K562 (cell line): ENCODE results near the gene TMEM131. TPM values are rescaled to one million over a fixed set of nuclear protein-coding genes. Genes with fewer than 3 reads are reported as not detected.
A peak's percentile ranks its signal among the peaks of the same experiment; 100 is the strongest.

Experiments used
- ATAC-seq: fragments of 200-7000 bp; cut with Tn5 transposase; 3 replicates; pipeline ENCODE4 v1.9.1; 2020; ENCODE audit warnings: moderate library complexity
- BruUV-seq: library from RNA; stranded (reverse); fragments of 400-500 nt; replicated peaks from 2 replicates; lab custom pipeline; 2021; lab: Mats Ljungman, UMichigan
- CTCF ChIA-PET: fragments of 300-600 bp; formaldehyde crosslinking; extraction: SDS; loops from one replicate; lab custom pipeline; 2021; ENCODE audit warnings: low intra/inter-chr PET ratio; lab: Yijun Ruan, JAX
- POLR2A ChIA-PET: fragments of 300-600, 350-650 bp; sonication (Branson Sonifier 250); formaldehyde crosslinking; extraction: SDS; loops from one replicate; lab custom pipeline; 2021; ENCODE audit warnings: antibody characterized with exemption, inconsistent platforms; lab: Yijun Ruan, JAX
- DNase-seq, 4 experiments: peaks; one replicate each; pipeline versions ENCODE4 v3.0.0 to v3.0.0-alpha.2; 2011 to 2018; ENCODE audit warnings: low spot score in 3 of 4, mixed read lengths in 3 of 4; ENCODE audit errors: extremely low read depth in 1 of 4
- FAIRE-seq: peaks from 2 replicates; lab custom pipeline; 2011; peaks lifted over from hg19 to GRCh38; lab: Jason Lieb, UNC
- H2AFZ ChIP-seq: 2 replicates; pipeline ENCODE4 v1.6.0; 2011; ENCODE audit warnings: low read depth, low read length, control low read depth, inconsistent platforms
- H3K27ac ChIP-seq: fragments of 200-600 bp; 3 replicates; pipeline ENCODE4 v1.8.0; 2011; ENCODE audit warnings: low read depth, mild to moderate bottlenecking, control low read depth, inconsistent platforms, low read length, moderate library complexity, mixed read lengths; ENCODE audit errors: extremely low read depth
- H3K27me3 ChIP-seq, 2 experiments: fragments of 300-600 bp in 1 of 2; 2 replicates in 1 of 2; 3 replicates in 1 of 2; pipeline versions ENCODE4 v1.6.0 to v1.8.0; 2011; ENCODE audit warnings: inconsistent platforms in 2 of 2, low read length in 2 of 2, mild to moderate bottlenecking in 1 of 2, mixed read lengths in 1 of 2, moderate library complexity in 1 of 2; ENCODE audit not compliant: control insufficient read depth in 2 of 2, insufficient read depth in 2 of 2
- H3K36me3 ChIP-seq: fragments of 300-600 bp; 3 replicates; pipeline ENCODE4 v1.8.0; 2011; ENCODE audit warnings: mild to moderate bottlenecking, low read length, inconsistent platforms; ENCODE audit not compliant: control insufficient read depth, insufficient read depth
- H3K4me1 ChIP-seq, 2 experiments: fragments of 200-600 bp in 1 of 2; replicated peaks in 1 of 2; 2 replicates in 1 of 2; 3 replicates in 1 of 2; pipeline versions ENCODE4 v1.5.1 to v1.8.0; 2011; ENCODE audit warnings: inconsistent platforms in 2 of 2, low read length in 2 of 2, mild to moderate bottlenecking in 1 of 2, mixed read lengths in 1 of 2, moderate library complexity in 1 of 2; ENCODE audit not compliant: control insufficient read depth in 2 of 2, insufficient read depth in 2 of 2
- H3K4me2 ChIP-seq: 2 replicates; pipeline ENCODE4 v1.6.1; 2011; ENCODE audit warnings: low read length, control low read depth, inconsistent platforms, mixed read lengths; ENCODE audit not compliant: insufficient read depth
- H3K4me3 ChIP-seq: fragments of 200-600 bp; sonication (generic), shearing (Covaris generic); 2 replicates; pipeline ENCODE4 v1.5.1; 2016; ENCODE audit warnings: control low read depth, inconsistent platforms
- H3K79me2 ChIP-seq: fragments of 200-600 bp; 3 replicates; pipeline ENCODE4 v1.8.0; 2011; ENCODE audit warnings: low read length, inconsistent platforms; ENCODE audit not compliant: control insufficient read depth, insufficient read depth
- H3K9ac ChIP-seq, 2 experiments: 2 replicates each; pipeline versions ENCODE4 v1.6.0 to v1.6.1; 2011; ENCODE audit warnings: low read depth in 2 of 2, low read length in 2 of 2, control low read depth in 1 of 2, inconsistent platforms in 1 of 2, mild to moderate bottlenecking in 1 of 2, mixed read lengths in 1 of 2; ENCODE audit not compliant: insufficient read depth in 1 of 2
- H3K9me1 ChIP-seq: one replicate; pipeline ENCODE4 v1.6.0; 2011; ENCODE audit warnings: inconsistent platforms, mild to moderate bottlenecking, low read length, moderate library complexity; ENCODE audit not compliant: control insufficient read depth, insufficient read depth
- H3K9me3 ChIP-seq: replicated peaks from 2 replicates; pipeline ENCODE4 v1.5.1; 2011; ENCODE audit warnings: low read depth, low read length, inconsistent platforms; ENCODE audit not compliant: control insufficient read depth, insufficient read depth
- H4K20me1 ChIP-seq: replicated peaks from 2 replicates; pipeline ENCODE4 v1.6.1; 2011; ENCODE audit warnings: low read length, inconsistent platforms, mixed read lengths; ENCODE audit not compliant: control insufficient read depth, insufficient read depth
- ARID1B ChIP-seq: fragments of 450-650 bp; IDR thresholded peaks from 2 replicates; pipeline ENCODE4 v1.6.1; 2016; ENCODE audit warnings: antibody characterized with exemption, mild to moderate bottlenecking, inconsistent platforms
- CEBPB ChIP-seq: fragments of 450-650 bp; IDR thresholded peaks from 2 replicates; pipeline ENCODE4 v1.6.1; 2016; ENCODE audit warnings: missing genetic modification characterization, missing compliant biosample characterization
- CHCHD3 ChIP-seq: fragments of 250-450 bp; sonication (Bioruptor Pico); IDR thresholded peaks from 2 replicates; pipeline ENCODE4 v2.1.2; 2022; ENCODE audit warnings: mild to moderate bottlenecking
- MCM2 ChIP-seq: fragments of 450-650 bp; IDR thresholded peaks from 2 replicates; pipeline ENCODE4 v1.6.1; 2017; ENCODE audit warnings: low read depth, mild to moderate bottlenecking
- RAD21 ChIP-seq, 2 experiments: fragments of 250-450 bp in 1 of 2; fragments of 450-650 bp in 1 of 2; sonication (Bioruptor Pico) in 1 of 2; formaldehyde crosslinking in 1 of 2; IDR thresholded peaks in 1 of 2; conservative IDR thresholded peaks in 1 of 2; 2 replicates each; pipeline versions ENCODE4 v1.4.0 to v1.8.0; 2020 to 2022; ENCODE audit warnings: mild to moderate bottlenecking in 2 of 2, moderate library complexity in 1 of 2
- SP2 ChIP-seq: IDR thresholded peaks from 2 replicates; pipeline ENCODE4 v1.6.1; 2011; ENCODE audit warnings: mild to moderate bottlenecking, low read depth, low read length, moderate library complexity; ENCODE audit not compliant: poor library complexity, severe bottlenecking; ENCODE audit errors: extremely low read depth
- TAF1 ChIP-seq: IDR thresholded peaks from 2 replicates; pipeline ENCODE4 v1.6.1; 2011; ENCODE audit warnings: mild to moderate bottlenecking, low read length, moderate library complexity; ENCODE audit not compliant: insufficient read depth, control insufficient read depth, severe bottlenecking; ENCODE audit errors: extremely low read depth
- TRIM24 ChIP-seq, 2 experiments: fragments of 450-650 bp; IDR thresholded peaks; 2 replicates each; pipeline ENCODE4 v1.6.1; 2016
- ZBTB8A ChIP-seq: fragments of 450-650 bp; IDR thresholded peaks from 2 replicates; pipeline ENCODE4 v1.6.1; 2018; ENCODE audit warnings: mild to moderate bottlenecking, moderate library complexity; ENCODE audit not compliant: partially characterized antibody
- WGBS: fragments of 100-300 bp; shearing (Covaris generic); methylation state at CpG from one replicate; pipeline ENCODE4 v1.1.6; 2016; ENCODE audit warnings: low coverage, mixed read lengths; ENCODE audit not compliant: insufficient coverage; ENCODE audit errors: missing lambda C conversion rate; 5-methylcytosine and 5-hydroxymethylcytosine counted together
- in situ Hi-C: fragments of 300-500 bp; cut with MboI; formaldehyde crosslinking; loops from 4 replicates; pipeline ENCODE4 v1.15.0; 2018; ENCODE audit warnings: inconsistent platforms, mixed read lengths
- intact Hi-C: fragments of 100-400 bp; cut with micrococcal nuclease; formaldehyde crosslinking; loops from 2 replicates; pipeline ENCODE4 v1.14.2; 2022
- polyA plus RNA-seq, 8 experiments: library from polyadenylated mRNA; depleted of rRNA in 4 of 8; stranded (reverse) in 5 of 8; unstranded in 3 of 8; fragments of >200 nt; fragmentation: Nextera tagmentation in 2 of 8; fragmentation: Illumina TruSeq in 1 of 8; extraction: Ambion mirVana in 2 of 8; extraction: Trizol in 1 of 8; gene quantifications; 2 replicates each; pipeline versions ENCODE4 v1.2.1 to v1.2.3, GENCODE V29; 2011 to 2014; ENCODE audit warnings: inconsistent platforms in 1 of 8, missing spikeins in 1 of 8
- total RNA-seq, 7 experiments: library from RNA; depleted of rRNA in 6 of 7; stranded (reverse); fragments of >200 nt in 6 of 7; fragmentation: Illumina TruSeq in 2 of 7; extraction: Trizol in 2 of 7; gene quantifications; 2 replicates each; pipeline versions ENCODE4 v1.2.1 to v1.2.3, GENCODE V29; 2011 to 2021; ENCODE audit warnings: low replicate concordance in 1 of 7
- TF ChIP-seq, protein P1 (sequence below), 2 experiments: fragments of 450-650 bp; IDR thresholded peaks; 2 replicates each; pipeline ENCODE4 v1.6.1; 2018; ENCODE audit warnings: mild to moderate bottlenecking in 2 of 2, low read depth in 1 of 2; ENCODE audit not compliant: partially characterized antibody in 2 of 2
- TF ChIP-seq, protein P2 (sequence below): fragments of 450-650 bp; conservative IDR thresholded peaks from 2 replicates; pipeline ENCODE4 v1.6.1; 2016; ENCODE audit warnings: missing genetic modification characterization, low read depth, mild to moderate bottlenecking, missing compliant biosample characterization, moderate library complexity

Gene TMEM131
- total and polyA plus RNA-seq, 9 of the 15 experiments (the other 6 are each of a cell fraction or from before 2014, with no cell fraction given): 2.5 to 21.1 (median 12.4) TPM

DNA sequence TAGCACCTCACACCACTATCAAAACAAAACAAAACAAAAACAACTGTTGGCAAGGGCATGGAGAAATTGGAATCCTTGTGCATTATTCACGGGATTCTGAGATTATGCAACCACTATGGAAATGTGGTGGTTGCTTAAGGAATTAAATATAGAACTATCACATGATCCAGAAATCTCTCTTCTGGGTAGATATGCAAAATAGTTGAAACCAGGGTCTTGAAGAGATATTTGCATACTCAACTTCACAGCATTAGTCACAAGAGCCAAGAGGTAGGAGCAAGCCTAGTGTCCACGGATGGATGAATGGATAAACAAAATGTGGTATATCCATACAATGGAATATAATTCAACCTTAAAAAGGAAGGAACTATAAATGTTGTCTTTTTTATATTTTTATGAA lies 7.0 kb downstream of the TMEM131 start:
- ChIA-PET POLR2A (no interaction called here), CTCF (no interaction called here)
- no TSS peak for BruUV-seq
- no peak for DNase-seq
- ATAC-seq: no peak
- Histone ChIP-seq H3K27me3 (no peaks in the 10 kb centered on the region), H3K79me2 (peaks cover 90% of the 10 kb centered on the region), H2AFZ (no peak overlapping the region), H4K20me1 (peaks cover 4% of the 10 kb centered on the region; the same call in 1 of the 2 replicates), H3K36me3 (no peaks in the 10 kb centered on the region), H3K4me3 (no peak overlapping the region), H3K4me1 (peaks cover 0 to 6% of the 10 kb centered on the region in 2 experiments; a peak in 2 of 5 replicates), H3K27ac (no peak overlapping the region), H3K4me2 (no peak overlapping the region), H3K9me3 (0 out of 2 replicates have a peak, but pooled peaks cover 2% of the 10 kb centered on the region), H3K9ac (no peak overlapping the region), H3K9me1 (no peaks in the 10 kb centered on the region)
- WGBS: 59% methylated on average over 2 of the region's 2 CpGs
- intact Hi-C loops: no loop called here
- FAIRE-seq: no peak
- in situ Hi-C loops: no loop called here
- no peak for TF ChIP-seq ARID1B
- no peak for TF ChIP-seq CHCHD3 (CRISPR knock-in tag)
- TF ChIP-seq RAD21 (CRISPR knock-in tag; conservative IDR thresholded peaks at IDR 0.05 in 1 of 2, IDR thresholded peaks at IDR 0.05 in 1 of 2): no peak
- no peak for TF ChIP-seq TAF1
- TF ChIP-seq CEBPB (tag): peak; percentile 43; the same call in 1 of the 2 replicates
- TF ChIP-seq MCM2: no peak

DNA sequence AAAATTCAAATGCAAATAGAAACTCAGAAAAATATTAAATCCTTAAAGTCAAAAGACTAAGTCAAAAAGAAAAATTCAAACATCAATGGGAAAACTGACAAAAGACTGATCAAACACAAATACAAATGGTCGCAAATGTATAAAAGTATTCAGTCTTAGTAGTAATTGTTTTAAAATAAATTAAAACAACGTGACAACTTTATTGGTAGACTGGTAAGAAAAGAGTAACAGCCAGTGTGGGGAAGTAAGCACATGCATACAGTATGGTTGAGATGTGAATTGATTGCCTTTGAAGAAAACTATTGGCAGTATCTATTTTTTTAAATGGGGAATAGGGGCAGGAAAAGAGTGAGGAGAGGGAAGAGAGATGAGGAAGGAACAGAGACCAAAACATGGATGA lies 9.8 kb downstream of the TMEM131 start:
- 0 out of 2 replicates have a peak, but pooled peaks cover 2% of the 10 kb centered on the region for H3K9me3 ChIP-seq
- ChIA-PET CTCF (no interaction called here), POLR2A (no interaction called here)
- H3K4me1 ChIP-seq: peaks cover 0 to 4% of the 10 kb centered on the region in 2 experiments; a peak in 1 of 5 replicates
- peaks cover 69% of the 10 kb centered on the region for H3K79me2 ChIP-seq
- no peak overlapping the region for H3K4me2 ChIP-seq
- no TSS peak for BruUV-seq
- no peak overlapping the region for H3K4me3 ChIP-seq
- no peaks in the 10 kb centered on the region for H3K36me3 ChIP-seq
- no peak overlapping the region for H2AFZ ChIP-seq
- FAIRE-seq: no peak
- in situ Hi-C loops: no loop called here
- H3K9ac ChIP-seq: no peak overlapping the region
- no peaks in the 10 kb centered on the region for H3K27me3 ChIP-seq
- no peak for DNase-seq
- ATAC-seq: no peak
- intact Hi-C loops: no loop called here
- WGBS: 73% methylated on average over 2 of the region's 2 CpGs
- no peaks in the 10 kb centered on the region for H3K9me1 ChIP-seq
- no peaks in the 10 kb centered on the region for H4K20me1 ChIP-seq
- no peak overlapping the region for H3K27ac ChIP-seq
- TF ChIP-seq, protein P1, sequence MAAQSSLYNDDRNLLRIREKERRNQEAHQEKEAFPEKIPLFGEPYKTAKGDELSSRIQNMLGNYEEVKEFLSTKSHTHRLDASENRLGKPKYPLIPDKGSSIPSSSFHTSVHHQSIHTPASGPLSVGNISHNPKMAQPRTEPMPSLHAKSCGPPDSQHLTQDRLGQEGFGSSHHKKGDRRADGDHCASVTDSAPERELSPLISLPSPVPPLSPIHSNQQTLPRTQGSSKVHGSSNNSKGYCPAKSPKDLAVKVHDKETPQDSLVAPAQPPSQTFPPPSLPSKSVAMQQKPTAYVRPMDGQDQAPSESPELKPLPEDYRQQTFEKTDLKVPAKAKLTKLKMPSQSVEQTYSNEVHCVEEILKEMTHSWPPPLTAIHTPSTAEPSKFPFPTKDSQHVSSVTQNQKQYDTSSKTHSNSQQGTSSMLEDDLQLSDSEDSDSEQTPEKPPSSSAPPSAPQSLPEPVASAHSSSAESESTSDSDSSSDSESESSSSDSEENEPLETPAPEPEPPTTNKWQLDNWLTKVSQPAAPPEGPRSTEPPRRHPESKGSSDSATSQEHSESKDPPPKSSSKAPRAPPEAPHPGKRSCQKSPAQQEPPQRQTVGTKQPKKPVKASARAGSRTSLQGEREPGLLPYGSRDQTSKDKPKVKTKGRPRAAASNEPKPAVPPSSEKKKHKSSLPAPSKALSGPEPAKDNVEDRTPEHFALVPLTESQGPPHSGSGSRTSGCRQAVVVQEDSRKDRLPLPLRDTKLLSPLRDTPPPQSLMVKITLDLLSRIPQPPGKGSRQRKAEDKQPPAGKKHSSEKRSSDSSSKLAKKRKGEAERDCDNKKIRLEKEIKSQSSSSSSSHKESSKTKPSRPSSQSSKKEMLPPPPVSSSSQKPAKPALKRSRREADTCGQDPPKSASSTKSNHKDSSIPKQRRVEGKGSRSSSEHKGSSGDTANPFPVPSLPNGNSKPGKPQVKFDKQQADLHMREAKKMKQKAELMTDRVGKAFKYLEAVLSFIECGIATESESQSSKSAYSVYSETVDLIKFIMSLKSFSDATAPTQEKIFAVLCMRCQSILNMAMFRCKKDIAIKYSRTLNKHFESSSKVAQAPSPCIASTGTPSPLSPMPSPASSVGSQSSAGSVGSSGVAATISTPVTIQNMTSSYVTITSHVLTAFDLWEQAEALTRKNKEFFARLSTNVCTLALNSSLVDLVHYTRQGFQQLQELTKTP (IDR thresholded peaks at IDR 0.05; ENCODE audit: low read depth in 1 of 2, partially characterized antibody in 2 of 2): no peak
- TF ChIP-seq TRIM24 (IDR thresholded peaks at IDR 0.05) (no peak), ZBTB8A (no peak), SP2 (no peak)
- TF ChIP-seq, protein P2, sequence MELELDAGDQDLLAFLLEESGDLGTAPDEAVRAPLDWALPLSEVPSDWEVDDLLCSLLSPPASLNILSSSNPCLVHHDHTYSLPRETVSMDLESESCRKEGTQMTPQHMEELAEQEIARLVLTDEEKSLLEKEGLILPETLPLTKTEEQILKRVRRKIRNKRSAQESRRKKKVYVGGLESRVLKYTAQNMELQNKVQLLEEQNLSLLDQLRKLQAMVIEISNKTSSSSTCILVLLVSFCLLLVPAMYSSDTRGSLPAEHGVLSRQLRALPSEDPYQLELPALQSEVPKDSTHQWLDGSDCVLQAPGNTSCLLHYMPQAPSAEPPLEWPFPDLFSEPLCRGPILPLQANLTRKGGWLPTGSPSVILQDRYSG (tag): no peak
